Eye (tissue), 1 donor: ENCODE measurements around the gene C1D.

Experiments used
- DNase-seq: peaks from one replicate; pipeline ENCODE4 v3.0.0-alpha.2; 2015

C1D gene

GRCh38 chr2:68057658-68058396 lies 5.0 kb downstream of the C1D start:
- DNase-seq = no peak

GRCh38 chr2:68052717-68053422 lies 9.9 kb downstream of the C1D start:
- no peak for DNase-seq

GRCh38 chr2:68050353-68050752 lies 12.5 kb downstream of the C1D start:
- DNase-seq = no peak

GRCh38 chr2:68046642-68047240 lies 16.1 kb downstream of the C1D start:
- DNase-seq = no peak

- DNase-seq = no peak
These were observed 16.6 kb downstream of the C1D start for GRCh38 chr2:68046224-68046623.

- no peak for DNase-seq
These were observed 17.5 kb downstream of the C1D start for GRCh38 chr2:68045342-68045741.

- no peak for DNase-seq
These were observed 18.7 kb downstream of the C1D start for GRCh38 chr2:68044099-68044498.

- no peak for DNase-seq
These were observed 19.1 kb downstream of the C1D start for GRCh38 chr2:68043695-68044094.

- no peak for DNase-seq
These were observed 19.8 kb downstream of the C1D start for GRCh38 chr2:68043032-68043431.

GRCh38 chr2:68041704-68042245 lies 21.0 kb downstream of the C1D start:
- no peak for DNase-seq

- no peak for DNase-seq
These were observed 22.7 kb downstream of the C1D start for GRCh38 chr2:68040078-68040477.

GRCh38 chr2:68039317-68039716 lies 23.5 kb downstream of the C1D start:
- DNase-seq = no peak

GRCh38 chr2:68032702-68033101 lies 30.1 kb downstream of the C1D start:
- DNase-seq = no peak

- peak; percentile 90 for DNase-seq
These were observed 31.2 kb downstream of the C1D start for GRCh38 chr2:68031542-68032160.

- no peak for DNase-seq
These were observed 31.8 kb downstream of the C1D start for GRCh38 chr2:68031043-68031442.

- no peak for DNase-seq
These were observed 32.3 kb downstream of the C1D start for GRCh38 chr2:68030529-68030928.

- peak; percentile 19 for DNase-seq
These were observed 34.8 kb downstream of the C1D start for GRCh38 chr2:68027959-68028358.

GRCh38 chr2:68024450-68024849 lies 38.4 kb downstream of the C1D start:
- DNase-seq = no peak

- DNase-seq = no peak
These were observed 38.9 kb downstream of the C1D start for GRCh38 chr2:68023904-68024303.

GRCh38 chr2:68018727-68019126 lies 44.1 kb downstream of the C1D start:
- DNase-seq = no peak

- no peak for DNase-seq
These were observed 53.3 kb downstream of the C1D start for GRCh38 chr2:68009526-68009925.

GRCh38 chr2:68000170-68000825 lies 62.5 kb downstream of the C1D start:
- DNase-seq = no peak

GRCh38 chr2:67999332-67999731 lies 63.5 kb downstream of the C1D start:
- DNase-seq = no peak
